Activated CD4-positive, alpha-beta memory T cell treated with anti-CD3 and anti-CD28 coated beads, Interleukin-2, amount 10 ng/mL, durations not matched to agents 7 days and 5 days (primary cell): ENCODE measurements around the gene OR10K1. TPM values are rescaled to one million over a fixed set of nuclear protein-coding genes. Genes with fewer than 3 reads are reported as not detected.

Experiments
- CTCF ChIA-PET: fragments of 350-600 bp; sonication (Branson Sonifier 250); formaldehyde crosslinking; loops from one replicate; lab custom pipeline; 2021; ENCODE audit warnings: antibody characterized with exemption, inconsistent platforms; lab: Charles Lee
- POLR2A ChIA-PET: fragments of 350-600 bp; sonication (Branson Sonifier 250); formaldehyde crosslinking; loops from one replicate; lab custom pipeline; 2021; ENCODE audit warnings: antibody characterized with exemption; lab: Charles Lee
- DNase-seq: peaks from one replicate; pipeline ENCODE4 v3.0.0-alpha.2; 2020
- H3K27ac Mint-ChIP-seq: one replicate; pipeline ENCODE4 v1.8.0; 2021; ENCODE audit warnings: mild to moderate bottlenecking, mixed read lengths
- H3K27me3 Mint-ChIP-seq: one replicate; pipeline ENCODE4 v1.8.0; 2021; ENCODE audit warnings: mixed read lengths
- H3K36me3 Mint-ChIP-seq: one replicate; pipeline ENCODE4 v1.8.0; 2021; ENCODE audit warnings: low read depth, mixed read lengths
- H3K4me1 Mint-ChIP-seq: one replicate; pipeline ENCODE4 v1.8.0; 2021; ENCODE audit warnings: mixed read lengths
- H3K4me3 Mint-ChIP-seq: one replicate; pipeline ENCODE4 v1.8.0; 2021; ENCODE audit warnings: mild to moderate bottlenecking, mixed read lengths
- H3K9me3 Mint-ChIP-seq: one replicate; pipeline ENCODE4 v1.8.0; 2021; ENCODE audit warnings: mixed read lengths
- total RNA-seq, 2 experiments: library from RNA; stranded (reverse); gene quantifications; one replicate each; pipeline ENCODE4 v1.2.3, GENCODE V29; 2021

The OR10K1 gene
- total RNA-seq, 2 experiments from 2014 or later: not detected

DNA sequence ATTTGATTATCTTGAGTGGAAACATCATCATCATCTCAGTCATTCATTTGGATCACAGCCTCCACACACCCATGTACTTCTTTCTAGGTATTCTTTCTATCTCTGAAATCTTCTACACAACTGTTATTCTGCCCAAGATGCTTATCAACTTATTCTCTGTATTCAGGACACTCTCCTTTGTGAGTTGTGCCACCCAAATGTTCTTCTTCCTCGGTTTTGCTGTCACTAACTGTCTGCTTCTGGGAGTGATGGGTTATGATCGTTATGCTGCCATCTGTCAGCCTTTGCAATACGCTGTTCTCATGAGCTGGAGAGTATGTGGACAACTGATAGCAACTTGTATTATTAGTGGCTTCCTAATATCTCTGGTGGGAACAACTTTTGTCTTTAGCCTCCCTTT is 29.7 kb downstream of the OR10K1 start:
- Mint-ChIP-seq H3K4me1 (no peaks in the 10 kb centered on the region), H3K36me3 (no peaks in the 10 kb centered on the region), H3K27me3 (peaks cover 33% of the 10 kb centered on the region), H3K9me3 (no peaks in the 10 kb centered on the region), H3K27ac (no peak overlapping the region), H3K4me3 (no peak overlapping the region)
- POLR2A ChIA-PET: no interaction called here
- CTCF ChIA-PET: no interaction called here
- no peak for DNase-seq

DNA sequence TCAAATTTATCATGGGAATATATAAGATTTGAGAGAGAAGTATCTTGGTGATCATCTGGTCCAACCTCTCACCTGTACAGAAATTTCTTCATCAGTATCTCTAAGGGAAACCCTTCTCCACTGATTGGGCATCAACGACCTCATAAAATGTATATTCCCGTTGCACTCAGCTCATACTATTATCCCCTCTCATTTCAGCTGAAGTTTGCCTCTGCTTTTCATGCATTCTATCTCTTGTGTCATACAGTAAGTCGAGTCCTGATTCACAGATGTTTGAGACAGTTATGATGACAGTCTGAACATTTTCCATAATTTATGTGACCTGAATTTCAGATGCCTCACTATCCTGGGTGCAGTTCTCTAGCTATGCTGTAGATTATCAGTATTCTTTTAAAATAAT is 31.4 kb downstream of the OR10K1 start:
- H3K9me3 Mint-ChIP-seq: no peaks in the 10 kb centered on the region
- POLR2A ChIA-PET: no interaction called here
- H3K27ac Mint-ChIP-seq: no peak overlapping the region
- no peaks in the 10 kb centered on the region for H3K4me1 Mint-ChIP-seq
- peaks cover 28% of the 10 kb centered on the region for H3K27me3 Mint-ChIP-seq
- CTCF ChIA-PET: no interaction called here
- no peaks in the 10 kb centered on the region for H3K36me3 Mint-ChIP-seq
- H3K4me3 Mint-ChIP-seq: no peak overlapping the region
- no peak for DNase-seq

DNA sequence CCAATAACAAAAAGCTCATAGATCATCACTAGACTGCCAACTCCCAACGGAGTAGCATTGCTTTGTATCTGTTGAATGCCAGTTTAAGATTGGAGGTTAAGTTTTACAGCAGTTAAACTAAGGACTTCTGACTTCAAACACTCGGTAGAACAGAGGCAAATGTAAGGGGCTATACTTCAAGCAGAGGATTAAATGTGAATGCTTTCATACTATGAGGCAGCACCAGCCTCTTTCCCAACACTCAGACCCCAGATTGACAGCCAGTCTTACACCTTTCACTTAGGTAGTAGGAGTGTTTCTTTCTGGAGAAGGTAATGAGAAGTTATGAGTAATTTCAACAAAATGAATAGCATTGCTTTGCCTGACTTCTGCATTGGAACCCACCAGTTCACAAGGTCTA is 33.2 kb downstream of the OR10K1 start:
- POLR2A ChIA-PET: no interaction called here
- DNase-seq: no peak
- Mint-ChIP-seq H3K4me1 (no peaks in the 10 kb centered on the region), H3K27me3 (peaks cover 22% of the 10 kb centered on the region), H3K4me3 (no peak overlapping the region), H3K27ac (no peak overlapping the region), H3K9me3 (no peaks in the 10 kb centered on the region), H3K36me3 (no peaks in the 10 kb centered on the region)
- CTCF ChIA-PET: no interaction called here

DNA sequence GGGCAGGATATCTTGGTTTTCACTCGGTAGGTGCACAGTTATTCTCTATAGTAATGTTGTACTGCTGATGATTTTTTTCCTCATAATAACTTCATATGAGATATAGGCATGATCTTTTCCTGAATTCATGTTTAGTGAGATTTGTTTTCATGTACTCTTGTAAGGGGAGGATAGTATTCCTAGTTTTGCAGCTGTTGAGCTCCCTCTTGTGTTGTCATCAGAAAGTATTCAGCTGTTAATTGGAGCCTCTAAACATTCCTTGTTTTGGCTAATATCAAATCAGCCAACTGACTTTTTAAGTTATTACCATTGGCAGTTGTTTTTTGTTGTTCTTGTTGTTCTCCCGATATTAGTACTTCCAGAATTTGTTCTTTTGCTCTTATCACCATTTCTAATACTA is 34.7 kb downstream of the OR10K1 start:
- CTCF ChIA-PET: interaction anchor here (0.6 to 1.4 kb wide), 3 partner anchors 292 to 379 kb away, joined by 4 read pairs; no protein-coding TSS in a partner anchor
- DNase-seq: no peak
- H3K4me1 Mint-ChIP-seq: no peaks in the 10 kb centered on the region
- H3K27me3 Mint-ChIP-seq: peaks cover 24% of the 10 kb centered on the region
- no peaks in the 10 kb centered on the region for H3K36me3 Mint-ChIP-seq
- no peak overlapping the region for H3K4me3 Mint-ChIP-seq
- H3K27ac Mint-ChIP-seq: no peak overlapping the region
- H3K9me3 Mint-ChIP-seq: no peaks in the 10 kb centered on the region
- POLR2A ChIA-PET: no interaction called here

DNA sequence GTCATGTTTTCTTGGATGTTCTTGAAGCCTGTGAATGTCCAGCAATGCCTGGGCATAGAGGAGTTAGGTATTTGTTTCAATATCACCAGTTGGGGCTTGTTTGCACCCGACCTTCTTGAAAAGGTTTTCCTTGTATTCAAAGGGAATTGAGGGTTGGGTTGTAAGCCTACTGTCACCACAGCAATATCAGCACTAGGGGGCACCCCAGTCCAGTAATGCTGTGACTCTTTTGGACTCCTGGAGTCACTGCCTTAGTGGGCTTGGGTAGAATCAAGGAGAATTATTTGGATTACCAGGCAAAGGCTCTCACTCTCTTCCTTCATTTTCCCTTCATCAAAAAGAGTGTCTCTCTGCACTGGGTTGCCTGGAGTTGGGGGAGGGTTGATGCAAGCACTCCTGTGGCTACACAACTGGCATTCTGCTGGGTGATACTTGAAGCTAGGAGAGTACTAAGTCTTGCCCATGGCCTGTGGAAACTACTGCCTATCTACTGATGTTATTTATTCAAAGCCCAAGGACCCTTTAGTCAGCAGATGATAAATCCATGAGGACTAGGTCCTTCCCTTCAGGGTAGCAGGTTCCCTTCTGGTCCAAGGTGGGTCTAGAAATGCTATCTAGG is 44.8 kb downstream of the OR10K1 start:
- Mint-ChIP-seq H3K27ac (no peak overlapping the region), H3K27me3 (peaks cover 37% of the 10 kb centered on the region), H3K9me3 (no peaks in the 10 kb centered on the region), H3K36me3 (no peaks in the 10 kb centered on the region), H3K4me3 (no peak overlapping the region), H3K4me1 (no peaks in the 10 kb centered on the region)
- CTCF ChIA-PET: interaction anchor here (0.8 to 1.9 kb wide), 5 partner anchors 33 to 582 kb away, joined by 3 to 15 read pairs (median 4); partner anchors contain the start of gene AIM2
- DNase-seq: peak; percentile 50
- POLR2A ChIA-PET: no interaction called here

DNA sequence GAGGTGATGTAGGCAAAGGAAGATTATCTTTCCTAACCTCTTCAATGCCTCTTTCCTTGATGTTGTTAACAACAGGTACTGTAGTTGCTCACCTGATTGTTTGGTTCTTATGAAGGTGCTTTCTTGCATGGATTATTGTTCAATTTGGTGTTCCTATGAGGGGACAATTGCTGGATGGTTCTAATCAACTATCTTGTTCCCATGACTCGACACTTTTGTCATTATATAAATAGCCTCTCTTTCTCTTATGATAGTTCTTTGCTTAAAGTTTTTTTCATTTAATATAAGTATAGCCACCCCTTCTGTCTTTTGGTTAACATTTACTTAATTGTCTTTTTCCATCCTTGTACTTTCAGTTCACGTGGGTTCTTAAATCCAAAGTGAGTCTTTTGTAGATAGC is 45.9 kb downstream of the OR10K1 start:
- Mint-ChIP-seq H3K27ac (no peak overlapping the region), H3K27me3 (peaks cover 38% of the 10 kb centered on the region), H3K9me3 (no peaks in the 10 kb centered on the region), H3K4me3 (no peak overlapping the region), H3K36me3 (no peaks in the 10 kb centered on the region), H3K4me1 (no peaks in the 10 kb centered on the region)
- no peak for DNase-seq
- ChIA-PET CTCF (interaction anchor here (1.2 to 1.9 kb wide), 3 partner anchors 491 to 581 kb away, joined by 4 to 15 read pairs (median 9); no protein-coding TSS in a partner anchor), POLR2A (no interaction called here)

DNA sequence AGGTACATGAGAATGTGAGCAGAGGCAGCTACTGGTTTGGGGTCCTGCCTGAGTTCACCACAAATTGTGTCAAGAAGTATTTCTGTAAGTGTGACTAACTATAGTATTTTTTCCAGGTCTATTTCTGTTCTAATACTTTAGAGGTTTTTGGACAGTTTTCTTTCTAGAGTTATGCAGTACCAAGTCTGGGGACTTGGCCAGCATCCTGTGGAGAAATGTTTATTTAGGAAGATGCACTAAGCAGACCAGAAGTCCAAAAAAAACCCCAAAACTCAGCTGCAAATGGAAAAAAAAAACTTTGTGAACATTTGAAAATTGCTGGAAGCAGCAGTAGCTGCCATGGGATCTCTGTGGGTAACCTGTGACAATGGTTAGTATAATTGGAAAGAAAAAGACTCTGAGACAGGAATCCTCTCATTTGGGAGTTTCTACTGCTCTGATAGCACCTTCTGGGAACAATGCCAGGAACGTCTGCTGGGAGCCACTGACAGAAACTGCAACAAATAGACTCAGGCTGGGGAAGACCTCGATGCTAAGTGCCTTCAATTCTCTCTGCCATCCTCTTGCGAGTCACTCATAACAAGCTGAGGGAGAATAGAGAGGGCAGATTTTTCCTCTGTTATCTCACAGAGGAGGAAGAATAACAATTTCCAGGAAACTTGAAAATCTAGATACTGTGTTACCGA is 48.0 kb downstream of the OR10K1 start:
- no peaks in the 10 kb centered on the region for H3K36me3 Mint-ChIP-seq
- no peaks in the 10 kb centered on the region for H3K9me3 Mint-ChIP-seq
- no peak for DNase-seq
- ChIA-PET POLR2A (interaction anchor here (1.0 kb wide), 1 partner anchor 8 kb away, joined by 3 read pairs; no protein-coding TSS in a partner anchor), CTCF (no interaction called here)
- no peak overlapping the region for H3K4me3 Mint-ChIP-seq
- no peak overlapping the region for H3K27ac Mint-ChIP-seq
- H3K4me1 Mint-ChIP-seq: no peaks in the 10 kb centered on the region
- peaks cover 30% of the 10 kb centered on the region for H3K27me3 Mint-ChIP-seq

DNA sequence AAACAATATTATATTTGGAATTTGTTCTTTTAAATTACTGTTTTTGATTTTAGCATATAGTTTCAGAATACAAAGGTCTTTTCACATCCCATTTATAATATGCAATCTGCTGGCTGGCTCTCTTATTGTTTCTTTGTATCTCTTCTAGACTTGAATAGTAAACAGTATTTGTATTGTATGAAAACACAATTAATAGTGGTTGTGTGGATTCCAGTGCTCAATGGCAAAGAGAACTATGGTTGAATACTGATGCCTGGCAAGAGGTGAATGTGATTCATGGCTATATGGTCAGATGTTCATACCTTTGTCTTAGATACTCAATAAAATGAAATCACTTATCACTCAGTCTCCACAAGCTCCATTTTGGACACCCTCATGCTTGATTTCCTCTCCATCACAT is 55.3 kb downstream of the OR10K1 start:
- no peaks in the 10 kb centered on the region for H3K4me1 Mint-ChIP-seq
- CTCF ChIA-PET: no interaction called here
- DNase-seq: no peak
- no peaks in the 10 kb centered on the region for H3K9me3 Mint-ChIP-seq
- H3K27ac Mint-ChIP-seq: no peak overlapping the region
- POLR2A ChIA-PET: no interaction called here
- no peaks in the 10 kb centered on the region for H3K36me3 Mint-ChIP-seq
- H3K4me3 Mint-ChIP-seq: no peak overlapping the region
- peaks cover 16% of the 10 kb centered on the region for H3K27me3 Mint-ChIP-seq

Other genes with a start within 250 kb of the OR10K1 start
- gene CD1A, start 207.4 kb upstream of the OR10K1 start, total RNA-seq: not detected
- gene CD1C, start 171.9 kb upstream of the OR10K1 start, total RNA-seq: not detected
- gene CD1B, start 130.3 kb upstream of the OR10K1 start, total RNA-seq: not detected
- not detected for gene CD1E, start 107.9 kb upstream of the OR10K1 start, total RNA-seq
- not detected for gene OR10T2, start 62.4 kb upstream of the OR10K1 start, total RNA-seq
- gene OR10K2, start 35.6 kb upstream of the OR10K1 start, total RNA-seq: not detected
- not detected for gene OR10R2, start 10.4 kb downstream of the OR10K1 start, total RNA-seq
- not detected for gene OR6Y1, start 92.6 kb downstream of the OR10K1 start, total RNA-seq
- gene OR6P1, start 108.7 kb downstream of the OR10K1 start, total RNA-seq: not detected
- not detected for gene OR10X1, start 118.1 kb downstream of the OR10K1 start, total RNA-seq
- not detected for gene OR10Z1, start 143.4 kb downstream of the OR10K1 start, total RNA-seq
- not detected for gene SPTA1, start 224.9 kb downstream of the OR10K1 start, total RNA-seq
- not detected for gene OR6K2, start 238.8 kb downstream of the OR10K1 start, total RNA-seq